Superior temporal gyrus (tissue), 1 donor: ENCODE data around the gene C19orf12.
A peak's percentile ranks its signal among the peaks of the same experiment; 100 is the strongest.
"Not testable (repeated sequence)": the region's sequence is repeated elsewhere in the genome, so short reads cannot be mapped to it uniquely, and the experiment has no call there.

ENCODE experiments used
- DNase-seq: peaks from one replicate; pipeline ENCODE4 v3.0.0-alpha.2; 2016; ENCODE audit errors: extremely low spot score

C19orf12 gene

GRCh38 chr19:29731331-29731850 lies 16.3 kb upstream of the C19orf12 start:
- no peak for DNase-seq

DNA sequence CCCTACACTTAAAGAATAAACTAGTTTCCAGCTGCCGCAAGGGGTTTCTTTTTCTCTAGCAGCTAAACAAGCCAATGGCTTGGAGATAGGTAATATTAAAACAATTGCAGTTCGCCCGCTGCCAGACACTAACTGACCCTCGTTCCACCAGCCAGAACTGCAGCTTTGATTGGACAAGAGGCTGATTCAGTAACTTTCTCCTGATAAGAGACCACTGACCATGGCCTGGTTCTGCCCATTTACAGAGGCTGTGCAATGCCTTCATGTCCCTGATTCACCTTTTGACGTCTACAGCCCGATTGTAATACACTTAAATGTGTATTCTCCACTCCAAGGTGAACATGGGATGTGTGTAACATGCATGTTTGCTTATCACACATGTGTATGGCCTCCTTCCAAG lies 12.8 kb upstream of the C19orf12 start:
- no peak for DNase-seq

DNA sequence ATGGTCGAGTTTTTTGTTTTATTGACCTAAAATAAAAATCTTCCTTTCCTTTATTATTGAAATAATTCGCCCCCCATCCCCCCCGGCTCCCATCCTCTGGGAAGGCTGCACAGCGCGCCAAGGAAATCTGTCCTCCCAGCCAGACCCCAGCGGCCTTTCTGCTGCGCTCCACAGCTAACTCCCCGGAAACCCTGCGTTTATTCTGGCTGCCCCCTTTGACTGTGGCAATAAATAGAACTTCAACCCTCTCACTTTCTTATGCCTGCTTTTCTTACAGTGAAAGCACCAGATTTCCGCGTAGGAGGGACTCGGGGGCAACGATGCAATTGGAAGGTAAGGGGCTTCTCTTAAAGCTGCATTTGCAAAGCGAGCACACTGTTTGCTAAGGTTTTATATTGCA lies 9.7 kb upstream of the C19orf12 start:
- no peak for DNase-seq

- DNase-seq, result peak; percentile 32
Measured at GRCh38 chr19:29724102-29724641, 9.1 kb upstream of the C19orf12 start.

DNA sequence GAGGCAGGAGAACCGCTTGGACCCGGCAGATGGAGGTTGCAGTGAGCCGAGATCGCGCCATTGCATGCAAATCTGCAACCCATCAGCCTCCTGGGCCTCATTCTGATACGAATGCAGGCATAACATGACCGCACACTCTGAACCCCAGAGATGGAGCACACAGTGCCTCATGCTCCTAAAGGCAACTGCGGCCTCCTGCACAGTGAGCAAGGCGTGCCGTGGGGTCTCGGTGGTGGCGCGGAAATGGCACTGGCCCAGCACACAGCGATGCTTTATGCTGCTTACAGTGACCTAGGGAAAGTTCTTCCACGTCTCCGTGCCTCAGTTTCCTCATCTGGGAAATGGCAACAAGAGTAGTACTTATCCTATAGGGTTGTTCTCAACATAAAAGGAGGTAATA lies 2.0 kb upstream of the C19orf12 start:
- DNase-seq, result no peak

DNA sequence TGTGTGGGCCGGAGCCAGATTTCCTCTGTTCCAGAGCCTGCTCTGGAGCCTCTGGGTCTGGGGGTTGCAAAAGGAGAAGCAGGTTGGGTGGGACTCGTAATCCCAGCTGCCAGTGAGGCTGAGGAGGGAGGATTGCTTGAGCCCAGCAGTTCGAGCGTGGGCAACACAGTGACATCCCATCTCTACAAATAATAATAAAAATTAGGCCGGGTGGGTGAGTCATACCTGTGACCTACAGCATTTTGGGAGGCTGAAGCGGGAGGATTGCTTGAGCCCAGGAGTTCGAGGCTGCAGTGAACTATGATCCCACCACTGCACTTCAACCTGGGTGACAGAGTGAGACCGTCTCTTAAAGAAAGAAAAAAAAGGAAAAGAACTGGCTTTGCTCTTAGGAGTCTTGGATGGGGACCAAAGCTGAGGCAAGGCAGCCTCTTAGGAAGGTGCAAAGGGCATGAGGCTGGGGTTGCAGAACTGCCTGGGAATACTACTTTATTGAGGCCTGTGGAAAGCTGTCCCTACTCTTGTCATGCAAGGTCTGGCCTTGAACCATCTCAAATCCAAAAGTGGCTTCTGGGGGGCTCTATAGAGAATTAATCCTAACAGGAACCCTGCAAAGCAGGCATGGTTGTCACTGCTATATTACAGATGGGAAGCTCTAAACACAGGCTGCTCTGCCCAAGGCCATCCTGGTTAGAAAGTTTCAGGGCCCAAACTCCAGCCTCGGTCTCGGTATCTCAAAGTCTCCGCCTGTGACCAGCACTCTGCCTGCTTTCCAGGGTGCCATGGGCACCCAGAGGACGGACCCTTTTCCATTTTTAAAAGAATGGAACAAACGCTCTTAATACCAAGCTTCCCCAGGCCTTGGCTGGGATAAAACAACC lies 880 bp upstream of the C19orf12 start:
- no peak for DNase-seq

- DNase-seq, result no peak
Measured at GRCh38 chr19:29714371-29714952, 599 bp downstream of the C19orf12 start.

GRCh38 chr19:29712744-29713516 lies 2.1 kb downstream of the C19orf12 start:
- no peak for DNase-seq

DNA sequence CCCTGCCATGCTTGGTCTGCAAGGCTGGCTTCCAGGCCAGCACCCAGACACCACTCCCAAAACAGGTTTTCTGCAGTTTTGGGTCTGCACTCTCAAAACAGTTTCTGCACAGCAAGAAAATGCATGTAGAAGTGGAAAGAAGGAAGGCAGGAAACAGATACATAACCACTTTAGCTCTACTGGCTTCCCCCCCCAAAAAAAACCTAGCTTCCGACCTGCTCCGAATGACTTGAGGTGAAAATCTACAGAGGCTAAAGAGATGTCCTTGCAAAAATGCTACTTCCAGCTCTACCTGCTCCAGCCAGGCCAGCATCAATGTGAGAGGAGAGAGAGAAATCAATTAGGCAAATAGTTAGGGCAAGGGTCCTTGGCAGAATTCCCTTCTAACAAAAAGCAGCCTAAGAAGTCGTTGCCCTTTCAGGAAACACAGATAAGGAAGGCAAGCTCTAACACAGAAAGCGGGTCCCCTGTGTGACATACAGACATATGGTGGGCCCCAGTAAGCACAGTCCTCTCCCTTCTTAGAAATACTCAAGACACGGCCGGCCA lies 3.4 kb downstream of the C19orf12 start:
- no peak for DNase-seq

DNA sequence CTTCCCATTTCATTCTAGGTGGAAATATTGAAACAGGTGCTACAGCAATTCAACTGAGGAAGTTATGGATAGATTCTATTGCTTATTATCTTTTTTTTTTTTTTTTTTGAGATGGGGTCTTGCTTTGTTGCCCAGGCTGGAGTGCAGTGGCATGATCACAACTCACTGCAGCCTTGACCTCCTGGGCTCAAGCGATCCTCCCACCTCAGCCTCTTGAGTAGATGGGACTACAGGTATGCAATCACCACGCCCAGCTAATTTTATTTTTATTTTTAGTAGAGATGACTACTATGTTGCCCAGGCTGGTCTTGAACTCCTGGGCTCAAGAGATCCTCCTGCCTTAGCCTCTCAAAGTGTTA lies 5.6 kb downstream of the C19orf12 start:
- not testable (repeated sequence) for DNase-seq

DNA sequence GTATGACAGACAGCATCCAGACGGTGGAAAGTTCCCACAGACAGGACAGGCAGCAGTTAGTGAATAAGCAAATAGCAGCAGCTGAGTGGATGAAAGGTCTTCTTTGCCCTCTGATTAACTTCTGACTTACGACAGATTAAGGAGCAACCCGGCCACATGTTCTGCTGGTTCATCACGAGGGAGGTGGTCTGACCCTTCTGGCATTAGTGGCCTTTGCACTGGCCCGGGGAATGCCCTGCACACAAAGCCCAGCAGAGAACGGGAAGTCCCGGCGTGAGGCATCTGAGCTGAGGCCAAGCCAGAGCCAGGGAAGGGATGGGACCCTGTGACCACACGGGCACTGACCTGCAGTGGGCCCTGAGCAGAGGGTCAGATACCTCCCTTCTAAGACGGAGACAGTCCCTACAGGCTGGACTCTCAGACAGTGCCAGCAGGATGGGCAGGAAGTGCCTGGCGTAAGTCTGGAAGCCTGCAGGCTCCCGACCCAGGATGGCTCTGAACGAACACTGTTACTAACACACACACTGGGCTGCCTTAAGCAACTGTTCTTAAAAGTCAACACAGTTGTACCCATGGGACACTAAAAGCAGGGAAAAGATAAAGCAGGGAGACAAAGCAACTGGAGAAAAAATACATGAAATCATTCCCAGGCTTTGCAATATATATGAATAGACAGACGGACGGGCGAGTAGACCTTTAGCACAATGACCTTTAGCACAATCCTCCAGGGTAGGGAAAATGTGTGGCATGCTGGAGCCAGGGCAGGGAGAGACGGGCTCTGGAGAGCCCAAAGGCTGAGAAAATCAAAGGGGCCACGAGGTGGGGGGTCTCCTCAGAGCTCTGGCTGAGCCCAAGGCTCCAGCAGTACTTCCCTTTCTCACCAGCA lies 6.3 kb downstream of the C19orf12 start:
- DNase-seq, result no peak

DNA sequence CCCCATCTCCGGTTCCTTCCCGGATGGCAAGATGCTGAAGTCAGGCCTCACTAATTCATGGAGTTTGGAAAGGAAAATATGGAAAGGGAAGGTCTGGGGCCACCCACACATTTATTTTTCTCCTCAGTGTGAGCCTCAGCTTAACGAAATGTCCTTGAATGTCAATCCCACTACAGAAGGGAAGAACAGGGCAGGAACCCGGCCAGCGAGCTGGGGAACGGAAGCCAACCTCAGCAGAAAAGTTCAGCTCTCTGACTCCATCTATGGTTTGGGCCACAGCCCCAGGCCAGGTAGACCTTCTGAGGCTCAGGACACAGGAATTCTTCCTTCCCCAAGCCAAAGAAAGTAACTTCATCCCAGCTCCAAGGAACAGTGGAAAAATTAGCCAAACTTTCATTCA lies 8.4 kb downstream of the C19orf12 start:
- DNase-seq, result no peak

DNA sequence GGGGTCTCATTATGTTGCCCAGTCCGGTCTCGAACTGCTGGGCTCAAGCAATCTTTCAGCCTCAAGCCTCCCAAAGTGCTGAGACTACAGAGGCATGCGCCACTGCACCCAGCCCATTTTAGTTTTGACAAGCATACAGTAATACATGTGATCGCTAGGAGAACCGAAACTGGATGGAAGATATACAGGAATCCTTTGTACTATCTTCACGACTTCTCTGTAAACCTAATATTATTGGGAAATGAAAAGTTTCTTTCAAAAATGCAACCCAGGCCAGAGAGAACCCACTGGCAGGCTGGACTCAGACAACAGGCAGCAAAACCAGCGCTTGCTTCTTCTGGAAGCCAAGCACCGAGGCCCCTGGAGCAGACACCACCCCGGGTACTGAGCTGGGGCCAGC lies 9.4 kb downstream of the C19orf12 start:
- DNase-seq, result no peak

DNA sequence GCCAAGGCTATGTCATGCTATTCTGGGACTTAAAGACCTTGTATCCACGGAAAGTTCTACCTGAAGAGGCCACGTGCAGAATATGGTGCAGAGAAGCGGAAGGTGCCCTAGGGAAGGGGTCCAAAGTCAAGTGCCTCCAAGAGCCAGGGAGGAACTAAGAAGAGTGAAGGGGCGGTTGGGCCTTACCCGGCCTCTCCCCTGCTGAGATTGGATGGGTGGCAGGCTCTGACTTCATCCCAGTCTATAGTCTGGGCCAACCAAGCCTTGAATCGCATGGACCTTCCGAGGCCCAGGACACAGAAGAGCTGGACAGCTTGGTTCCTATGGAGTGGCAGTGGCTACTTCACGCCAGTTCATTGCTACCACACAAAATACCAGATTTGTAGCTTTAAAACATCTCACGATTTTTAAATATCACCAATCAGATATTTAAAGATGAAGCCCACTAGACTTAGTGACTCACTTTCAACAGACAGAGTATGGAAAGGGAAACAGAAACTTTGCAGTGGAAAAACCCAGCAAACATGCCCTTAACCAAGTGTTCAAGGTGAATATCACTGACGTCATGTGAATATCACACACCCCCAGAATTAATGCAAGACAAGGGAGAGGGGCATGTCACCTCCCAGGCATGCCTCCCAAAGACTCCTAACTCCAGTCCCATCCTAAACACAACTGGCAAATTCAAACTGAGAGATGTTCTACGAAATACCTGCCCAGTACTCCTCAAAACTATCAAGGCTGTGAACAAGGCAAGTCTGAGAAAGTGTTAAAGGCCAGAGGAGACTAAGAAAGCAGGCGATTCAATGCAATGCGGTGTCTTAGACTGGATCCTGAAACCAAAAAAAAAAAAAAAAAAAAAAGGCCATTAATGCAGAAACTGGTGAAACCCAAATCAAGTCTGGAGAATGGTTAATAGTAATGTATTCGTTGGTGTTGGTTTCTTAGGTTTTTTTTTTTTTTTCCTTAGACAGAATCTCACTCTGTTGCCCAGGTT lies 10.2 kb downstream of the C19orf12 start:
- DNase-seq, result no peak

- DNase-seq, result no peak
Measured at GRCh38 chr19:29702963-29703320, 12.1 kb downstream of the C19orf12 start.

- no peak for DNase-seq
Measured at GRCh38 chr19:29702161-29702962, 12.7 kb downstream of the C19orf12 start.

- DNase-seq, result no peak
Measured at GRCh38 chr19:29700498-29700897, 14.6 kb downstream of the C19orf12 start.

DNA sequence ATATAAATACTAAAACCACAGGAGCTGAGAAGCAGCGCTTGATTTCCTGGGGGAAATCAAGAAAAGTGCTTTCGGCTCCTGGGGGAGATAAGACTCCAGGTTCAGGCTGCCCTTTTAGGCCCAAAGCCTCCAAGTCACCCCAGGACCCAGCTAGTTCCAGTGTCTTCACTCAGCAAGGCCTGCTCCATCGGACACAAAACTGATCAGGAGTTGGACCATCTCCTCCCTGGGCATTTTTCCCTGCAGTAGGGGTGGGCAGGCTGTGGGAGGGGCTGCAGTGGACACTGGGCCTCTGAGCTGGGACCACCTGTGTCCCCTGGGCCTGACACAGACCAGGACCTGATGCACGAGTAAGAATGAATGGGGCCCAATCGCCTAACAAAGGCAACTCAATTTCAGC lies 15.2 kb downstream of the C19orf12 start:
- no peak for DNase-seq
